Stimulated activated naive CD4-positive, alpha-beta T cell treated with Interleukin-2 at 50 U/mL for 16 hours (primary cell): ENCODE measurements around the gene TRIP13.
"Not testable (repeated sequence)": the region's sequence is repeated elsewhere in the genome, so short reads cannot be mapped to it uniquely, and the experiment has no call there.

ENCODE experiments used
- DNase-seq: peaks from one replicate; lab custom pipeline; 2025; lab: John Stamatoyannopoulos, UW

The TRIP13 gene

DNA sequence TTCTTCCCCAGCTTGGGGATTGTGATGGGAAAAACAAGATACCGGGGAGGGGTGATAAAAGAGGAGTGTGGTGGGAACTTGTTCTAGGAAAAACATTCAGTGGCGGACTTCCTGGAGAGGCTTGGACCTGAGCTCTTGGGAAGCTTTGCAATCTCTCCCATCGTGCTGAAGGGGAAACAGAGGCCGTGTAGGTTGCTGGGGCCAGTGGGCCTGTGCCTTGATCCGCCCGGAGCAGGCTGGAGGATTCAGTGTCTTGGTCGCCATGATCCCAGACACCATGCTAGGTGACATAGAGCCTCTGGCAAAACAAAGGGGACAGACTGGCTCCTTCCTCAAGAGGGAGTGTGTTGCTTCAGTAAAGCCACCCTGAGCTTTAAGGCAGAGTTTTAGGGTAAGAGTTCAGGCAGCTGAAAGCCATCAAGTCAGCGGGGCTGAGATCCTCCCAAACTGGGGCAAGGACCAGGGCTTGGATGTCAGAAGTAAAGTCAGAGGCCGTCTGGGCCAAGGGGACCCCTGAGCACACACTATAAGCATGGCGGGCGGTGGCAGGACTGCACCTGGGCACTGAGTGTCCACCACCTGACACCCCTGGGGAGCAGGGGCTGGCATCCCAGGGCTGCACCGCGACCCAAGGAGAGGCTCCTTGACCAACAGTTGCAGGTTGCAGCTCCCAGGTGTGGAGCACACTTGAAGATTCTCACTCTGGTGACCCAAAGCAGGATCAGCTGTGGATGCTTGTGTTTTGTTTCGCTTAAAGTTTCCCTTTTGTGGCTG is 44.7 kb downstream of the TRIP13 start:
- no peak for DNase-seq

DNA sequence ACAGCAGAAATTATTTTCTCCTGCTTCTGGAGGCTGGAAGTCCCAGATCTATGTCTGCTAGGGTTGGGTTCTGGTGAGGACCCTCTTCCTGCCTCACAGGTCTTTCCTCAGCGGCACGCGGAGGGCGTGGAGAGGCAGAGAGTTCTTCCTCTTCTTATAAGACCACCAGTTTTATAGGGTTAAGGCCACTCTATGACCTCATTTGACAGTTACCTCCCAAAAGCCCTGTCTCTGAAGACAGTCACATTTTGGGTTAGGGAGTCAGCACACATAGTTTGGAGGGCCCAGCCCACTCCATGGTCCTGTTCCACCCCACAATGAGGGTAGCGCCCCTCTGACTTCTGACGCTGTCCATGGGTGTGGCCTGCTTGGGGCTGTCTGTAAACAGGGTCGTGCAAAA is 46.7 kb downstream of the TRIP13 start:
- no peak for DNase-seq

DNA sequence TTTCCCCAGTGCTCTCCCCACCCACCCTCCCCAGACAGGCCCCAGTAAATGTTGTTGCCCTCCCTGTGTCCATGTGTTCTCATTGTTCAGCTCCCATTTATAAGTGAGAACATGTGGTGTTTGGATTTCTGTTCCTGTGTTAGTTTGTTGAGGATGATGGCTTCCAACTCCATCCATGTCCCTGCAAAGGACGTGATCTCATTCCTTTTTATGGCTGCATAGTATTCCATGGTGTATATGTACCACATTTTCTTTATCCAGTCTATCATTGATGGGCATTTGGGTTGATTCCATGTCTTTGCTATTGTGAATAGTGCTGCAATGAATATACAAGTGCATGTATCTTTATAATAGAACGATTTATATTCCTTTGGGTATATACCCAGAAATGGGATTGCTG is 48.1 kb downstream of the TRIP13 start:
- not testable (repeated sequence) for DNase-seq

DNA sequence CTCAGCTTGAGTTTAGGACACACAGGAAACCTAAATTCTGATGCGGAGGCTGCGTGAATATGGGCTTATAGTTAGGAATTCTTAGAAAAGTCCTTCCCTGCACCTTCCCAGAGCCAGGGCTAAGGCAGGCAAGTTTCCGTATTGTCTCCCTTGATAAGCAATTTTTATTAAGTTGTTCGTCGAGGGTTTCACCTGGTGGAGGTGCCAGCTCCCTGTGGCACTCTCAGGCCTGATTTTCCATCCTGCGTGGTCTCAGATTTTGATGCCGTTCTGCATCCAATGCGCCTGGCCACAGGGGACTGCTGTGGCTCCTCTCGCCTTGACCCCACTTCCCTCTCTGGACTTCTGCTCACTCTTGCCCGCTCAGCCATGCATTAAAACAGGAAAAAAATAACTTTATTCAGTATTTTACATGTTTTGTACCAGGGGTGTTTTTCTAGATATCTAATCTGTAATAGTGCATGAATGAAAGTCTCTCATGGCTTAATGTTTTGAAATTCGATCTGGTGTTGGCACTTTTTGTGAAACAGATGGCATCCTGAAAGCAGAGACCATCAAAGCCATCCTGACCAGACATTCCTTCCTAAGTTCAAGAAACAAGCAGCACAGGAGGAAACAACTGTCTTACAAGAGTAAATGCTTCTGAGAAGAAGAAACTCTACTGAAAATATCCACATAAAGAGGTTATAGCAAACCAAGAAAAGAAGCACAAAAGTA is 50.7 kb downstream of the TRIP13 start:
- no peak for DNase-seq

DNA sequence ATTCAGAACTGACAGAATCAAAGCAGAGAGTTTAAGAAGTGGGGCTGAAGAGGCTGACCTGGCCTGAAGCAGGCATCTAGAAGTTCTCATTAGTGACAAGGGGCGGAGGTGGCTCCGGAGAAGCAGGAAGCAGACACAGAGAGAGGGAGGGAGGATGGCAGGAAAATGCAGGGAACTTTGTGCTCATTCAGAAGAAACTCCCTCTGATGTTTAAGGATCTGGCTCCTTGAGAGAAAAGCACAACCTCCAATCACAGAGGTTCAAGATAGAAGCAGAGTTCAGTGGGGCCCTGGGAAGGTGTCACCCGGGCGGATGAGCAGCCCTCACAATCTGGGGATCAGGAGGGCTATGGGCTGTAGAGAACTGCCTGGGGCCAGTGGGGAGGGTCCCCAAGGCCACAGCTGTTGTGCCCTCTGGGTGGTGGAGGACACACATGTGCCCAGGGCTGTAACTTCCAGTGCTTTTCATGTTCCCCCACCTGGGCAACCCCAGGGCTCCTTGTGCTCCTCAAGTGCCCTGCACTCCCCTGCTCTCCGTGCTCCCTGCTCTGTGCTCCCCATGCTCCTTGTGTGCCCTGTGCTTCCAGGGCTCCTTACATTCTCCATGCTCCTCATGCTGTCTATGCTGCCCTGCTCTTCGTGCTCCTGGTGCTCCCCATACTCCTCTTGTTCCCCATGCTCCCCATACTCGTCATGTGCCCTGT is 51.4 kb downstream of the TRIP13 start:
- DNase-seq: no peak

DNA sequence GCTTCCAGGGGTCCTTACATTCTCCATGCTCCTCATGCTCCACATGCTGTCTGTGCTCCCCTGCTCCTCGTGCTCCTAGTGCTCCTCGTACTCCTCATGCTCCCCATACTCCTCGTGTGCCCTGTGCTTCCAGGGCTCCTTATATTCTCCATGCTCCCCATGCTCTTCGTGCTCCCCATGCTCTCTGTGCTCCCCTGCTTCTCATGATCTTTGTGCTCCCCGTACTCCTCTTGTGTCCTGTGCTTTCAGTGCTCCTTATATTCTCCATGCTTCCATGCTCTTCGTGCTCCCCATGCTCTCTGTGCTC is 51.9 kb downstream of the TRIP13 start:
- no peak for DNase-seq

DNA sequence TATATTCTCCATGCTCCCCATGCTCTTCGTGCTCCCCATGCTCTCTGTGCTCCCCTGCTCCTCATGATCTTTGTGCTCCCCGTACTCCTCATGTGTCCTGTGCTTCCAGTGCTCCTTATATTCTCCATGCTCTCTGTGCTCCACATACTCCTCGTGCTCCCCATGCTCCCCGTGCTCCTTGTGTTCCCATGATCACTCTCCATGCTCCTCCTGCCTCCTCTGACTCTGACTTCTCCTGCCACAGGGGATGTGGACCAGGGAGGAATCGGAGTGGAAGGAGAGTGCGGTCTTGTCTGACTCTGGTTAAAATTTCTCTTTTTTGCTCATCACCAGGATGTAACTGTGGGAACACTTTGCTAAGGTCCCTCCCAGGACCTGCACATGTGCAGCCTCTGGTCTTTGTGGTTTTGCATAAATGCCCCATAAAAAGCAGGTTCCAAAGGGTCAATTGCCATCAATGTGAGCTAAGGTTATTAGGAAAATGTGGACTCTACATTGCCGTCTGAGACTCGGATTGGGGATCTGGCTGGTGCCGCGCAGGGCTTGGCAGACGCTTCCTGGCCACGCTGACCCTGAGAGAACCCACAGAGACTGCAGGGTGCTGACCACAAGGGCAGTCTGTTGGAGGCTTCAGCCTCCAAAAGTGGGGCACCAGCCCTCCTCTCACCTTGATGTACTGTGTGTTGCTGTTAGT is 52.5 kb downstream of the TRIP13 start:
- no peak for DNase-seq

DNA sequence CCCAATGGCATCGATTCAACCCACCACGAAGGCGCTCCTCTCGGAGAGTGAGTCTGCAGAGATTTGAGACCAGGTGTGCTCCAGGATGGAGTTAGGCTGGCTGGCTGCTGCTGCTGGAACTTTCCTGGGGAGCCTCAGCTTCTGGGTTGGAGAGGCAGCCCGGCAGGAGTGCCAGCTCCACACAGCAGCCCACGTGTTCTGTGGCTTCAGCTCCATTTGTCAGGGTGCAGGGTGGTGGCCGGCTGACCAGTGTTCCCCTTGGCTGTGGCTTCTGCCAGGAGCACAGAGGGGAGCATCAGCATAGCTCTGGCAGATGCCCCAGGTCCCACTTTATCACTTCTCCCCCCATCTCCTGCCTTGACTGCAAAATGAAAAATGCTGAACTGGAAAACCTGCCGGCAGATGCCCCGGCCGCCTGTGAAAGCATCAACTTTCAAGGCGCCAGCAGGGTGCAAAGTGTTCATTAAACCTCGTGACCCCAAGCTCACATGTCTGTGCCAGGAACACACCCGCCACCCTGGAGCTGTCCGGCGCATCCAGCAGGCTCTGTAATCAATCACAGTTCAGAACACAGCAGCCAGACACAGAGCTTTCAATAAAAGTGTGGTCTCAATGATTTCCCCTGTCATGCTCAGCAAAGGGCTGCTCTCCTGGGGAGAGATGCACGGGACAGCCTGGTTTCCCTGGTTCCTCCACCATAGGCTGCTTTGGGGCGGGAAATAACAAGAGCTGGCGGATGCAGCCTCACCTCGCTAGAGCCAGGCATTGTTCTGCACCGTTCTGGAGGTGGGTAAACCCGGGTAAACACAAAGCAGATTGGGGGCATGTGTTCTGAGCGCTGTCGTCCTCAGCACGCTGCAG is 53.2 kb downstream of the TRIP13 start:
- DNase-seq: no peak

DNA sequence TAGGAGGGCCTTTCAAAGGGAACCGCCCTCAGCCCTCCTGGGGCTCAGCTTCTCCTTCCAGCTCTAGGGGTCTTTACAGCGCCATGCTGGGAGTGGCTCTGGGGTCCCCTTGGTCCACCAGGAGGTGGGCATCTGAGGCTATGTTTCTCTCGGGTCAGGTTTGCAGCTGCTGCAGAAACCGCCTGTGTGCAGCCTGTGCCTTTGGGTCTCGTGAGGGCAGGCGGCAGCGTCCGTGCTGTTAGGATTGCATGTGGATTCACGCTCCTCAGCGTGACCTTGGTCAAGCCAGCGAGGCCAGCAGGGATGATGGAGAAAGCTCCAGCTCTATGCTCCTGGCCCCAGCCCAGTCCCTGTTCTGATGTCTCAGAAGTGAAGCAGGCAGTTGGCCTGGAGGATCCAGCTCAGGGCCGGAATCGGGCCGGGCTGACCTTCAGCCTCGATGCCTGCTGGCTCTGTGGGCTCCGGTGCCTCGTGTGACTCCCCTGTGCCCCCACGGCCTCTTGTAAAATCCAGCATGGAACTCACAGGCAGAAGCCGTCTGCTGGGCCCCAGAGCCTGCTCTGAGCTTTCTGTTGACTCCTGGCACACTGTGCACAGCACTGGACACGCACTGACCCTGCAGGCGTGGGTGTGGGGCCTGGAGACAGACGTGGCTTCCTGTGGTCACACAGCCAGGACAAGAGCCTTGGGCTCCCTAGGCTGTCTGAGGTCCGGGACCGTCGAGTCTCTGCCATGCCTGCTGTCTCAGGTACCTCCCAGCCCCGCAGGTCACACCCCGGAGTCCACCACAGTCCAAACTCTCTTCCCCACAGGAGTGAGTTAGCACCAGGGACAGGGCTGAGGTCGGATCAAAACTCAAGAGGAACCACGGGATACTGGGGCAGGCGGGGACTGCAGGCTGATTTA is 54.3 kb downstream of the TRIP13 start:
- no peak for DNase-seq

DNA sequence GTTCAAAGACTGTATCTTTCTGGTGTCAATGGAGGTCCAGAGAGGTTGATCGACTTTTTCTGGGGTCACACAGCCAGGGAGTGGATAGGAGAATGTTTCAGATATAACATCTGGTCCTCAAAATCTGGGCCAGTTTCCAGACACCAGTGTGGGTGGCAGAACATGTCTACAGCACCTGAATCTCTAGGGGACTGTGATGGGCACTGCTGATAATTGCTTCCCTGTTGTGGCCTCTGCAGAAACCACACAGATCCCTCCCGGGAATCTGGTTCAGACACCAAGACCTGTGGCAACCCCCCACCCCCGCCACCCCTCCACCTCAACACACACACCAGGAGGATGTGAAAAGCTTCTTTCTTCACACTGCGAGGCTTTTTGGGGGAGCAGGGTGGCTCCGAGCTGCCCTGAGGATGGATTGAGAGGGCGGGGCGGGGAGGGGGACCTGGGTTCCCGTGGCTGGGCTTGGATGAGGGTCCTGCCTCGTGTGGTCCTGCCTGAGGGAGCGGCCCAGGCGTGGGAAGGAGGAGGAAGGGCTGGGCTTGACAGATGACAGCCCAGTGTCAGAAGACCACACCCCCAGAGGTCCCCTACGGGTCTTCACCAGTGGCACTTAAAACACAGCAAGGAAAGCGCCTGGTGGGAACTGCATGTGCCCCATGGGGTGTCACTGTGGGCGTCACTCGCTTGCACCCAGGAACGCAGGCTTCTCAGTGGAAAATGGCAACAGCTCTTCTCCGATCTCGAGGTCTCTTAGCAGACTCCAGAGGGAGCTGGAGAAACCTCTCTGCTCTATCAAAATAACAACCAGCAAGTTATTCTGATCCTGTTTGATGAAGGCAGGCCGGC is 55.2 kb downstream of the TRIP13 start:
- no peak for DNase-seq

DNA sequence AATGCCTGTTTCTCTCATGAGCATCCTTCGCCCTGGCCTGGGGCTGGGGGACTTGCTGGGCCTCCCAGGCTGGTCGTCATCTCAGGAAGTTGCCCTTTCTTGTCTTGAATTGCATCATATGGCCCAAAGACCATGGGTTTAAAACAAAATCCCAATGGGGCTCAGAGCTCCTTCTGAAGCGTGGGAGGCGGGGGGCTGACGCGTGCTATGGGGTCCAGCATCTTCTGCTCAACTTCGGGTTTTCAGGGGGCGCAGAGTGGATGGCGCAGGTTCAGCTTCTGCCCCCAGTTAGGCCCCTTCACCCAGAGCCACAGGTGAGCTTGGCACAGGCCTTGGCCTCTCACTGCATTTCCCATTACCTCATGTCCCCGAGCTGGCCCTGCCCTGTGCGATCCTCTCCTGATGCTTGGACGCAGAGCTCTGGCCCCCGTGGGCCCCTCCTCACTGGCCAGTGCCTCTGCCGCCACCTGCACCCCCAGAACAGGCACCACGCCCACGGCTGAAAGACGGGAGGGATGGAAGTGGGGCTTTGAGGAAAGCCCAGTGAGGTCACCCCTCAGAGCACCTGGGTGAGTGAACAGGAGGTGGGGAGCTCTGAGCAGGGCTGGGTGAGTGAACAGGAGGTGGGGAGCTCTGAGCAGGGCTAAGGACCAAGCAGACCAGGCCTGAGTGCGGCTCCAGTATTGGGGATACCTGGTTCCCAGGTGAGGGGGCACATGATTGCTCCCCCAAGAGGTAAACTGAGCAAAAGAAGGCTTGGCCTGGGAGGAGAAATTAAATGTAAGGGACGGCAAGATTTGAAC is 56.0 kb downstream of the TRIP13 start:
- no peak for DNase-seq

DNA sequence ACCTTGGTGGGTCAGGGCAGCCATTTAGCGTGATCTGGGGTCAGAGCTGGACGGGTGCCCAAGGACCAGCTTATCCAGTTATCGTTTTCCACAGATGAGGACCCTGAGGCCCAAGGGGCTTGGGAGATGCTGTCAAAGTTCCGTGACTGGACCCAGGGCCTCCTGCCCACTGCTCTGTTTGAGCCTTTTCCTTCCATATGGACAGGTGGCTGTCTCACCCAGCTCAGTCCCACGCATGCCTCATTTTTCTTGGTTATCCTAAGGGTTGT is 56.5 kb downstream of the TRIP13 start:
- DNase-seq: no peak

DNA sequence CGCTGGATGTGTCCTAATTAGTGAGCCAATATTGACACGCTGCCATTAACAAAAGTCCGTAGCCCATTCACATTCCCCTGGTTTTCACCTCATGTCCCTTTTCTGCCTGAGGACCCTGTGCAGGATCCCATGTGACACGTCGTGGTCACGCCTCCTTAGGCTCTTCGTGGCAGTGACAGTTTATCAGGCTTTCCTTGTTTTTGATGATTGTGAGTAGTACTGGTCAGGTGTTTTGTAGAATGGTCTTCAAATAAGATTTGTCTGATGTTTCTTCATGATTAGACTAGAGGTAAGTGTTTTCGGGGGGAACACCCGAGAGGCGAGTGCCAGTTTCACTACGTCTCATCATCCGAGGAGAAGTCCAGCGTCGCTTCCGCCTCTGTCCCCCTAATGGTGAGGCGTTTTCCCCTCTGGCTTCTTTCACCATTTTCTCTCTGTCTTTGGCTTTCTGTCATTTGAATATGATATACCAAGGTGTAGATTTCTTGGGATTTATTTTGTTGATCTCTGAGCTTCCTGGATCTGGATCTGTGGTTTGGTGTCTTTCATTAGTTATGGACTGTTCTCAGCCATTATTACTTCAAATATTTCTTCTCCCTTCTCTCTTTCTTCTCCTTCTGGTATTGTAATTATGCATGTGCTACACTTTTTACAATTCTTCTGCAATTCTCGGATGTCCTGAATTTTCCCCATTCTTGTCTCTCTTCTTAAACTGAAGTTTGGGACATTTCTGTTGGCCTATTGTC is 57.3 kb downstream of the TRIP13 start:
- no peak for DNase-seq

DNA sequence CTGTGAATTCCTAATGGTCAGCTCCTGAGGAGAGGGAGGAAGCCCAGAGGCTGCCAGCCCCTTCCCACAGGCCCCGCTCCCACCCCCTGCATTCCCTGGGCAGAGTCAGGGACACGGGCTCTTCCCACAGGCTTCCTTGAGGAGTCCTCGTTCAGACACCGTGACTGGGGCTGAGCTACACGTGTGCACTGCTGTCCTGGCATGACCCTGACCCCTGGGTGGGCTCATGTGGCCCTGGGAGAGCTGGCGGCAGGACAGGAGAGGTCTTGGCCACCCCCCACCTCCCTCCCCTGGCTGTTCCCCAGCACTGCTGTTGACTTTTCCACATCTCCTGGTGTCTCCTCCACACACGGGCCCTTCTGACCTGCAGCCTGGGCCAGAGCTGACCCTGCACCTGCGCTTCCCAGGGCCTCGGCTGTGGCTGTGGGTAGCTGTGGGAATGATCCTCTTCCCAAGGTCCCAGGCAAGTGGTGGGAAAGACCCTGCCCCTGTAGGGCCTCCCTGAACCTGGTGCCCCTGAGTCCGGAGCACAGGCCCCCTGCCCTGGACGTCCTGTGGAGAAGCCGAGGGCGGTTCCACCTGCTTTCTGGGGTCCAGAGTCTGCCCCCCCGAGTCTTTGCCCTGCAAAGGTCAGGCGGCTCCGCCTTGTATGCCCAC is 59.4 kb downstream of the TRIP13 start:
- no peak for DNase-seq

DNA sequence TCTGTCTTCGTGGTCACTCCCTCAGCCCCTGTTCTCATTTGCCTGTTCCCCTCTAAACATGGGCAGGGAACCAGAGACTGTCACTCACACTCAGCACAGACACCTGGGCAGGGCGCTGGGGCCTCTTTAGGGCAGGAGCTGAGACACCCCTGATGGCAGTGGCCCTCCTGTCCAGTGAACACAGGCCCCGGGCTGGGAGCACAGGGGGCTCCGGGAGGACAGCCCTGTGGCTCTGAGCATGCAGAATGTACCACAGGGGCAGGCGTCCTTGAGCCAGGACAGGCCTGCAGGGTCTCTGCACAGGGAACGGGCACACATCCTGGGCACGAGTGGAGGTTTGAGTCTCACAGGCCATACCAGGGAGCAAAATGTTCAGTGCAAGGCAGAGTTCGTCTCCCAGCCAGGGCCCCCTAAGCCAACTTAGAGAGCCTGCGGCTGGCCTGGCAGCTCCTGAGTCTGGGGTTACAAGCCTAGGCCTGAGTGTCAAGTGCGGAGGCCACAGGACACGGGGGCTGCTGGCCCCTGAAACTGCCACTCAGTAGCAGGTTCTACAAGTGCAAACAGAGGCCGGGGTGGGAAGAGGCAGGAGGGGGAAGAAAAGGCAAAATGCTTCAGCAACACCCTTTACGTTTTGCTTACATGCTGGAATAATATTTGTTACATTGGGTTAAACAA is 60.0 kb downstream of the TRIP13 start:
- no peak for DNase-seq

DNA sequence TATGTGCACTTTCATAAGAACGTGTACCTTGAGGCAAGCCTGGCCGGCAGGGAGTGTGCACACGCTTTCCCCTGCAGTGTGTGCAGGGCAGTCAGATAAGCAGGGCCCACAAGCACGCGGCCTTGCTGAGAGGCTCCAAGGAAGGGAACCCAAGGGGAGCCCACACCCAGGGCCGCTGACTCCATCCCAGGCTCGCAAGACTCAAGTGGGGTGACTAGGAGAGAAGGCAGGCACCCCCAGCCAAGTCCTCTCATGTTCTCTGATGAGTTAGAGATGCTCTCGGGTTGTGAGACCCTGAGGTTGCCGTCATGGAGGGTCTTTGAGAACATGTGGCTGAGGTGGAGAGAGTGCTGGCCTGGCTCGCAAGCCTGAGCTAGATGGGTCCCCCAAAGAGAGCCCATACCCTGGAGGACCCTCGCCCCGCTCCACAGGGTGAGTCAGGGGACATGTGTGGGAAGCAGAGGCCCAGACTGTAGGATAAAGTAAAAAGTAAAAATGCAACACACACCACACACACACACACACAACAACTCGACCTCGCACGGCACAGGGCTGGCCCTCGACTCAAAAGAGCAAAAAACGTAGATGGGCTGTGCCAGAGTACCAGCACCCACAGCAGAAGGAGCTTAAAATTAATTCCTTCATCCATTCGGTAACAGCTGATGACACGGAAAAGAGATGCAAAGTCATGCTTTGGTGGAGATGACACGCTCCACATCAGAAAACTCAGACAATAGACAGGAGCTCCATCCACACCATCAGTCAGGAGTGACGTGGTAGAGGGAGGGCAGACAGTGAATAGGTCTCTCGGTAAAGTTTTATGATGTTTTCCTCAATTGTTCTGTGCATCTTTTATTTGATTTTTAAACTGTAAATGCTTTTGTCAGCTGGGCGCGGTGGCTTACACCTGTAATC is 61.1 kb downstream of the TRIP13 start:
- no peak for DNase-seq
